Epidermal melanocyte (primary cell): ENCODE results near the gene C5.
"Not testable (repeated sequence)": the region's sequence is repeated elsewhere in the genome, so short reads cannot be mapped to it uniquely, and the experiment has no call there.

Source experiments
- DNase-seq: peaks from one replicate; pipeline ENCODE4 v3.0.0; 2011; ENCODE audit warnings: low spot score; ENCODE audit not compliant: insufficient read length

The C5 gene

GRCh38 chr9:120980951-120981350 lies 69.1 kb downstream of the C5 start:
- no peak for DNase-seq

DNA sequence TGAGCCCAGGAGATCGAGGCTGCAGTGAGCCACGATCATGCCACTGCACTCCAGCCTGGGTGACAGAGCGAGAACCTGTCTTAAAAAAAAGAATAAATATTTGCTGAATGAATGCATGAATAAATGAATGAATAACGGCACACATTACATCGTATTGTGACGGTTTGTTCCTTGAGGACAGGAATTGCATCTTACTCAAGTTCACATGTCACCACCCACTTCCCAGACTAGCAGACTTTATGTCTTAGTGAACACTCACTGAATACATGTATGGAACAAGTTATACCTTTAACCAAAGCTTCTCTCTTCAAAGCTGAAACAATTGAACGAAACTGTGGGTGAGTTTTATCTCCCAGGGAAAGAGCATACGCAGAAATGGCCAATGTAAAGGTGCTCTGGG lies 70.3 kb downstream of the C5 start:
- DNase-seq: no peak

DNA sequence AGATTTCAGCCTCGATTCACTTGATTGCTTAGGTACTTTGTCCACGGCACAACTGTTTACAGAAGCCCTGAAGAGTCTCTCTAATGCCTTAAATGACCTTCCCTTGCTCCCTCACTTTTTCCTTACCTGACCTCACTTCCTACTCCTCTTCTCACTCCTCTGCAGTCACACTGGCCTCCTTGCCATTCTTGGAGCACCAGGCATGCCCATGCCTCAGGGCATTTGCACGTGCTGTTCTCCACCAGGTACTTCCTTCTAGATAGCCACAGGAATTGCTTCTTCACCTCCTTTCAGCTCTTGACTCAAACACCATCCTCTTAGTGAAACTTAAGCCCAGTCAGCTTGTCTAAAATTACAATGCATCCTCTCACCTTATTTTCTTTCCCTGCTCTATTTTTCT lies 71.1 kb downstream of the C5 start:
- no peak for DNase-seq

- no peak for DNase-seq
Observed at GRCh38 chr9:120977321-120977720, 72.8 kb downstream of the C5 start.

DNA sequence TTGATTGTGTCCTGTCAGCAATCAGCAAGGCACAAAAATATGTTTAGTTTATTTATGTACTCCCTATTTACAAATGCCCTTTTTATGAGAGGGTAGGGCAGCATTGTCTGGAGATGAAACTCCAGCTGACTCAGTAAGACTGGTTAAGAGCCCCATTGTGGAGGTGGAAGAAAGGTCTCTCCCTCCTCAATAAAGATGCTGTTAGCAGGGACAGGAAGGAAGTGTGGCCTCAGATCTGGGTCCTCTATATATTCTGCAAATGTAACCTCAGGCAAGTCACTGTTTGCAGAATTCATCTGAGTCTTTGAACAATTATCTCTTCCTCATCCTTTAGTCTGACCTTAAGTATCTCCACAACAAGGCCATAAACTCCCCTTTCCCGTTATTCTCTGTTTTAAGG lies 75.2 kb downstream of the C5 start:
- DNase-seq: no peak

DNA sequence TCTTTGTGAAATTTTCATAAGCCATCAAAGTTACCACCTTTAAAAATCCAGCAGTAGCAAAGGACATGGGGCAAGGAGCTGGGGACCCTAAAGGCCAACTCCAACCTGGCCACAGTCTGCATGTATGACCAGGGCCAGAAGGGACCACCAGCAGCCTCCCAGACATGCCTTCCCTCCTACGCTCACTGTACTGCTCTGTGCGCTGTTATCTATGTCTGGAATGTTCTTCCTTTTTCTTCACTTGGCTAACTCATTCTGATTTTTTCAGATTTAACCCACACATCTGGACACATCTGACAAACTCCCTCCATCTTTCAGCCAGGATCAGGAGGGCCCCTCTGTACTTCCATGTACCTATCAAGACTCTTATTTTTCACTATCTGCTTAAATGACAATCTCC lies 75.9 kb downstream of the C5 start:
- DNase-seq: no peak

- DNase-seq: no peak
Observed at GRCh38 chr9:120971938-120972337, 78.1 kb downstream of the C5 start.

- not testable (repeated sequence) for DNase-seq
Observed at GRCh38 chr9:120971471-120971870, 78.6 kb downstream of the C5 start.

GRCh38 chr9:120970244-120970643 lies 79.8 kb downstream of the C5 start:
- DNase-seq: no peak

DNA sequence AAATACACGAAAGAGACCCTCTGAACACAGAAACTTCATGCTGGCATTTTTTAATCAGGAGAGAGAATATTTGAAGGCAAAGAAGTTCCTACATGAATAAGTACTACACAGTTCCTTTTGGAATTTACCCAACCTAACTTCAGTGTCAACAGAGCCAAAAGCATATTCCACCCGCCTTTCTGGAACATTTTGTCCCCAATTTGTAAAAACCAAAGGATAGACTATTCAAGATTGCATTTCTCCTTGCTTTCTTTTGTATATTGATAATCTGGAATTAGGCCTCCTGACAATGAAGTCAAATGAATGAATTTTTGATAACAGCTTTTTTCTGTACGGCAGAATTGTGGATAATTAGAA lies 84.1 kb downstream of the C5 start:
- DNase-seq: no peak

- peak; percentile 27 for DNase-seq
Observed at GRCh38 chr9:120965344-120966012, 84.6 kb downstream of the C5 start.

DNA sequence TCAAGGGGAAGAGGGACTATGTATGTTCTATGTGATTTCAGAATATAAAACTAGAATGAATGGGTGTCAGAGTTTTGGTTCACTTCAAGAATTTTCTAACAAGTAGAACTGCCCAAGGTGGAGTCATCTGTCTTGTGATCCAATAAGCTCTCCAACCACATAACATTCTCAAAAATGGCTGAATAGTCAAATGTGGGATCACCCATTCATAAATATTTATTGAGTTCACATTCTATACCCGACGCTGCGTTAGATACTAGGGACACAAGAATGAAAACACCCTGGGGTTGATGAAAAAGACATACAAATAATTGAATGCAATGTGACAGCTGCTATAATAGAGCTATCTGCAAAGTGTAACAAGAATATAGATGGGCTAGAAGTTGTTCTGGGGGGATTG lies 88.1 kb downstream of the C5 start:
- DNase-seq: no peak

DNA sequence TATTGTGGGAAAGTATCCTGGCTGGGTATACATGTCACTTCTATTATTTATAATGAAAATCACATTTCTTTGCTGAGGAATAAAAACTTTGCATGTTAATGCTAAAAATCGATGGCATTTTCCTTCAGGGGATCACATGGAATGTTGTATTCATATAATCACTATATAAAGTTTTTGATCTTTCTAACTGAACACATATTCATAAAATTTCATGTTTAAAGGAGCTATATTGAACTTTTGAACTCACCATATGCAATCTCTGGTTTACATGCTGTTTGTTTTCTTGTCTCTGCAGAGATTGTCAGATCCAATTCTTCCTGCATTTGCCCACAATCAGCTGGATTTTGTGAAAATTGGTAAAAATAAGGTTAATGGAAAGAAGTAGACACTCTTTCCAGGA lies 90.1 kb downstream of the C5 start:
- DNase-seq: no peak

DNA sequence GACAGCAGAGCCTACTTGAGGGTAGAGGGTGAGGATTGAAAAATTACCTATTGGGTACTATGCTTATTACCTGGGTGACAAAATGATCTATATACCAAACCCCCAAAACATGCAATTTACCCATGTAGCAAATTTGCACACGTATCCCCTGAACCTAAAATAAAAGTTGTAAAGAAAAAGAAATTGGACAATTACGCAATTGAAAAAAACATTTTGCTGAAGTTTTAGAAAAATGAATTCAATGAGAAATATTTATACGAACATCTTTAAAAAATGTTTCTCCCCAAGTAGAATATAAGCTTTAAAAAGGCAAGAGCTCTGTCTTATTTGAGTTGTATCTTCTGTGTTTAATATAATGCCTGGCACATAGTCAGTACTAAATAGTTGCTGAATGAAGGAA lies 93.2 kb downstream of the C5 start:
- DNase-seq: no peak

DNA sequence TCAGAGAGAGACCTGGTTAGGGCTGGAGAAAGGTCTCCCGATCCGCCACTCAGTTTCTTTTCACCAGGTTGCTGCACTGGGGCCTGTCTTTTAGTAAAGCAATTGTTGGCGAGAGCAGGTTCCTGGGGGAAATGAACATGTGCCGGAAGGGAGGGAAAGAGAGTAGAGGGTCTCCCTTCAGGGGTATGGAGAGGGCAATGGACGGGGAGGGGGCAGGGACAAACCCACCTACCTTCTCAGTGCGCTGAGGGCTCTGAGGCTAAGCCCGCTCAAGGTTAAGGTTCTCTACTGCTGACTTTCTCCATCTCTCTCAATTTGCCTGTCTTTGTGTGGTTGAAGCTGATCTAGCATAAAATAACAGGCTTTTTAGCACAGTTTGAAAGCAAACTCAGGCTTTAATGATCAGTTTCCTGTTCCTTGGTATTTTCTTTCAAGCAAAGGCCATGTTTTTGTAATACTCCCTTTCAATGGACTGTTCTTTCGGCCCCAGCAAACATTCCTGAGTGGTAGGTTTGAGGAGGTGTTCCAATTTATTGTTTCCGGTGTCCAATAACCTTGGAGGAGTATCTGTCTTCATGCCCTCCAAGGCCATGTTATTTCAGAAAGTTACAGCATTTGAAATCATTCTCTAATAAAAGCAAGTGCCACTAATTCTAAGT lies 98.0 kb downstream of the C5 start:
- DNase-seq: no peak

GRCh38 chr9:120950421-120951388 lies 99.4 kb downstream of the C5 start:
- no peak for DNase-seq

DNA sequence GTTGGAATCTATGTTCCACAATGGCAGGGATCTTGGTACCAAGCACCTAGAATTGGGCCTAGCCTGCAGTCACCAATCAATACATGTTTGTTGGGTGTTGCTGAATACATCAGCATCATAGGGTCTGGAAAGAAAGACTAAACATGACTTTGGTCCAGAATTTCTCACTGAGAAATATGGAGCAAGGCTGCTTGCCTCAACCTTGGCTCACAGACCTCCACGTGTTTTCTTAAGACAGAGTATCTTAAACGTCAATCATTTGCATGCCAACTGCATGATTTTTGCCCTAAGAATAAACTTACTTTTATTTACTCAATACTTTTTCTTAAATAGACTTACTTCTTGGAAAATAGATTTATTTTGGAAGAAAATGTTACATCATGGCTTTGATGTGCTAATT lies 100.8 kb downstream of the C5 start:
- no peak for DNase-seq

DNA sequence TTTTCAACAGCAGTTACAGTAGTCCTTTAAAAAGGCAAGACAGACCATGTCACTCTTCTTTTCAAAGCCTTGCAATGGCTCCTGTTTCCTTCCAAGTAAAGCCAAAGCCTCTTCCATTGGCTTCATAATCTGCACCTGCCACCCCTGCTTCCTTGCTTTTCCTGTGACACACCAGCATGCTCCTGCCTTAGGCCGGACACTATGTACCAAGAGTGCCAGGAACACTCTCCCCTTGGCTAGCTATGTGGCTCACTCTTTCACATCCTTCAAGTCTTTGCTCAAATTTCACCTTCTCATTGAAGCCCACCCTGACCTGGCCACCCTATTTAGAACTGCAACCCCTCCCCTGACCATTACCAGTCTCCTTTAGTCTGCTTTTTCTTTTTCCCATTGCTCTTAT lies 101.3 kb downstream of the C5 start:
- no peak for DNase-seq

DNA sequence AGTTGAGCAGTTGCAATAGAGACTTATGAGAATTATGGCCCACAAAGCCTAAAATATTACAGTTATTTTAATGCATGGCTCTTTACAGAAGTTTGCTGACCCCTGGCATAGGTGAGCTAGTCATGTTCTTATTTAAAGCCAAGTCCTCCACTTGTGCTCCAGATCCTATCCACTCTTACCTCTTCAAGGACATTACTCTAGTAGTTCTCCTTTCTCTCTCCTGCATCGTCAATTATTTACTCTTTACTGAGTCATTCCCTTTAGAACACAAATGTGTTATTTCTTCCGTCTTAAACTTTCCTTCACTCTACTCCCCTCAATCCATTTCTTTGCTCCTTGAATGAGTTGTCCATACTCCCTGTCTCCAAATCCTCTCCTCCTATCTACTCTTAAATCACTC lies 102.9 kb downstream of the C5 start:
- no peak for DNase-seq

DNA sequence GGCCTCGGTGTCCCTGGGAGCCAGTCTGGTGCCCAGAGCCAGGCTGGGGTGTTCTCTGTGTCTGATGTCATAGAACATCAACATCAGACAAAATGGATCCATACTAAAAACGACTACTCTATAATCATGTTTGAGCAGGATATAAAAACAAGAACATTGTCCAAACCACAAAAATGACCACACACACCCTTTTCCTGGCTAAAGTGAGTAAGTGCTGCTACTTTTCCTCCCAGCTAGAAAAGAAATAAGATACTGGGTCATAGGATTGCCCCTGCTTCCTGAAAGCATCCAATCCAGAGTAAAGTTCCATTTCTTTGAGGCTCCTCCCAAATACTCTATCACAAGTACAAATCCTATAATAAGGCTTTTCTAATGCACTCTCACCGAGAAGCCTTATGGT lies 103.8 kb downstream of the C5 start:
- no peak for DNase-seq

- DNase-seq: no peak
Observed at GRCh38 chr9:120944948-120945347, 105.1 kb downstream of the C5 start.

DNA sequence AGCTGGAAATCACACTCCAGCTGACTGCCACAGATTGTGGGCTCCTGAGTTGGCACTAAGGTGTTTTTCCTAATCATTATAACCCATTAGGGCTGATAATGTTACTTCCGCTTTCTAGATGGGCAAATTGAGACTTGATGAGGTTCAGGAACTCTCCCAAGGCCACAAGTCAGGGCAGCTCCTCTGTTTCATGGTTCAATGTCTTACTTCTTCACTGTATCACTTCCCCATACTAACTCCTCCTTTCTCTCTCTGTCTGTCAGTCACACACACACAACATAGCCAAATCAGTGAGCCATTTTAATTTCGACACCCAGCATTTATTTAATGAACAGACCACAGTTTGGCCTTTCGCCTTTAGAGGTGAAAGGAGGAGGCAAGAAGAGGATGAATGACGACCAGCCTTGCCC lies 105.6 kb downstream of the C5 start:
- no peak for DNase-seq
